Trophoblast cell (in vitro differentiated cells and primary cell): ENCODE measurements around the gene ZNF586.
"Not testable (repeated sequence)": the region's sequence is repeated elsewhere in the genome, so short reads cannot be mapped to it uniquely, and the experiment has no call there.

ENCODE experiments used
- DNase-seq, 2 donors: peaks; one replicate each; pipeline ENCODE4 v3.0.0-alpha.2; 2016
- H2AFZ ChIP-seq: 2 replicates; pipeline ENCODE4 v1.6.1; 2013; ENCODE audit warnings: low read length, moderate library complexity, mild to moderate bottlenecking; ENCODE audit not compliant: insufficient read depth, poor library complexity
- H2AK5ac ChIP-seq: 2 replicates; pipeline ENCODE4 v1.6.1; 2013; ENCODE audit warnings: mild to moderate bottlenecking, low read length
- H2BK120ac ChIP-seq: 2 replicates; pipeline ENCODE4 v1.6.1; 2013; ENCODE audit warnings: low read length, mild to moderate bottlenecking, moderate library complexity; ENCODE audit not compliant: insufficient read depth, poor library complexity
- H2BK12ac ChIP-seq: 2 replicates; pipeline ENCODE4 v1.6.1; 2013; ENCODE audit warnings: mild to moderate bottlenecking, low read length, moderate library complexity
- H2BK5ac ChIP-seq: 2 replicates; pipeline ENCODE4 v1.6.1; 2013; ENCODE audit warnings: low read length, low read depth, moderate library complexity, mild to moderate bottlenecking; ENCODE audit not compliant: poor library complexity
- H3K14ac ChIP-seq: 2 replicates; pipeline ENCODE4 v1.6.1; 2013; ENCODE audit warnings: mild to moderate bottlenecking, low read length
- H3K18ac ChIP-seq: 2 replicates; pipeline ENCODE4 v1.6.1; 2013; ENCODE audit warnings: mild to moderate bottlenecking, low read length
- H3K23ac ChIP-seq: 2 replicates; pipeline ENCODE4 v1.6.1; 2013; ENCODE audit warnings: low read length
- H3K27ac ChIP-seq: 2 replicates; pipeline ENCODE4 v1.5.1; 2013; ENCODE audit warnings: low read depth, mild to moderate bottlenecking, inconsistent platforms, low read length, moderate library complexity
- H3K27me3 ChIP-seq: 2 replicates; pipeline ENCODE4 v1.6.1; 2013; ENCODE audit warnings: inconsistent platforms, mild to moderate bottlenecking, low read length, moderate library complexity; ENCODE audit not compliant: insufficient read depth
- H3K36me3 ChIP-seq, 2 experiments: 1 replicate in 1 of 2; 2 replicates in 1 of 2; pipeline ENCODE4 v1.6.1; 2013; ENCODE audit warnings: low read length in 2 of 2, mild to moderate bottlenecking in 2 of 2, moderate library complexity in 1 of 2; ENCODE audit not compliant: insufficient read depth in 2 of 2, control insufficient read depth in 1 of 2
- H3K4ac ChIP-seq: 2 replicates; pipeline ENCODE4 v1.6.1; 2013; ENCODE audit warnings: low read depth, mild to moderate bottlenecking, low read length, moderate library complexity
- H3K4me1 ChIP-seq, 2 experiments: 1 replicate in 1 of 2; 2 replicates in 1 of 2; pipeline ENCODE4 v1.6.1; 2013; ENCODE audit warnings: low read length in 2 of 2, mild to moderate bottlenecking in 2 of 2, moderate library complexity in 1 of 2; ENCODE audit not compliant: insufficient read depth in 2 of 2, control insufficient read depth in 1 of 2
- H3K4me2 ChIP-seq: 2 replicates; pipeline ENCODE4 v1.6.1; 2013; ENCODE audit warnings: inconsistent platforms, mild to moderate bottlenecking, low read length, moderate library complexity
- H3K4me3 ChIP-seq: 2 replicates; pipeline ENCODE4 v1.5.1; 2013; ENCODE audit warnings: mild to moderate bottlenecking, low read depth, low read length, inconsistent platforms
- H3K79me1 ChIP-seq: one replicate; pipeline ENCODE4 v1.6.1; 2013; ENCODE audit warnings: low read length
- H3K79me2 ChIP-seq: 2 replicates; pipeline ENCODE4 v1.6.1; 2013; ENCODE audit warnings: low read length, mild to moderate bottlenecking; ENCODE audit not compliant: control insufficient read depth, insufficient read depth, poor library complexity
- H3K9ac ChIP-seq: 2 replicates; pipeline ENCODE4 v1.6.1; 2013; ENCODE audit warnings: mild to moderate bottlenecking, low read length
- H3K9me3 ChIP-seq: 2 replicates; pipeline ENCODE4 v1.6.1; 2013; ENCODE audit warnings: low read depth, mild to moderate bottlenecking, control low read depth, inconsistent platforms, low read length; ENCODE audit not compliant: insufficient read depth
- H4K12ac ChIP-seq: 2 replicates; pipeline ENCODE4 v1.6.1; 2013; ENCODE audit warnings: low read depth, mild to moderate bottlenecking, low read length, moderate library complexity
- H4K8ac ChIP-seq: 2 replicates; pipeline ENCODE4 v1.6.1; 2013; ENCODE audit warnings: low read depth, mild to moderate bottlenecking, low read length, moderate library complexity
- H4K91ac ChIP-seq: one replicate; pipeline ENCODE4 v1.6.1; 2013; ENCODE audit warnings: low read depth, mild to moderate bottlenecking, low read length, moderate library complexity
- WGBS: extraction: QIAGEN DNeasy Blood & Tissue Kit; methylation state at CpG from one replicate; pipeline ENCODE4 v1.1.7; 2013; ENCODE audit warnings: missing lambda C conversion rate; ENCODE audit not compliant: insufficient read length, insufficient coverage; ENCODE audit errors: extremely low coverage; 5-methylcytosine and 5-hydroxymethylcytosine counted together

Gene ZNF586

DNA sequence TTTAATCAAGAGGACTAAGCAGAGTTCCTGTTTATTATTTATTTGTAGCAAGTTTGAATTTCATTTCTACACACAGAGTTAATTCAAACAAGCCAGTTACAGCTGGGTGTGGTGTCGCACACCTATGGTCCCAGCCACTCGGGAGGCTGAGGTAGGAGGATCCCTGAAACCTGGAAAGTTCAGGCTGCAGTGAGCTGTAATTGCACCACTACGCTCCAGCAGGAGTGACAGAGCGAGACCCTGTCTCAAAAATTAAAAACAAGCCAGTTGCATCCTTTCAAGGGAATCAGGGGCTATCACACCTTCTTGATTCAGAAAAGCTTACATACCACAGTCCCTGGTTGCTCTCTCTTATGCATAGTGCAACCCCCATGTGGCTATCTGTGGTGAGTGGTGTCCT is 19.8 kb downstream of the ZNF586 start:
- Histone ChIP-seq H3K4me3 (no peak overlapping the region), H3K27me3 (no peaks in the 10 kb centered on the region), H3K36me3 (peaks cover 12 to 34% of the 10 kb centered on the region in 2 experiments), H3K4ac (no peak overlapping the region), H3K9ac (no peak overlapping the region), H3K27ac (no peak overlapping the region), H4K91ac (no peak overlapping the region), H3K9me3 (no peaks in the 10 kb centered on the region), H4K12ac (no peak overlapping the region), H2BK12ac (no peak overlapping the region), H4K8ac (no peak overlapping the region), H3K4me1 (no peaks in the 10 kb centered on the region), H3K14ac (no peak overlapping the region), H3K18ac (peak overlapping the region; percentile 15), H3K23ac (no peak overlapping the region), H2AK5ac (no peak overlapping the region), H2BK120ac (no peak overlapping the region), H2BK5ac (no peak overlapping the region), H3K4me2 (no peak overlapping the region), H3K79me1 (no peaks in the 10 kb centered on the region), H3K79me2 (no peaks in the 10 kb centered on the region), H2AFZ (no peak overlapping the region)
- no peak for DNase-seq
- WGBS = no CpG with 5 or more reads among the region's 4 CpGs

DNA sequence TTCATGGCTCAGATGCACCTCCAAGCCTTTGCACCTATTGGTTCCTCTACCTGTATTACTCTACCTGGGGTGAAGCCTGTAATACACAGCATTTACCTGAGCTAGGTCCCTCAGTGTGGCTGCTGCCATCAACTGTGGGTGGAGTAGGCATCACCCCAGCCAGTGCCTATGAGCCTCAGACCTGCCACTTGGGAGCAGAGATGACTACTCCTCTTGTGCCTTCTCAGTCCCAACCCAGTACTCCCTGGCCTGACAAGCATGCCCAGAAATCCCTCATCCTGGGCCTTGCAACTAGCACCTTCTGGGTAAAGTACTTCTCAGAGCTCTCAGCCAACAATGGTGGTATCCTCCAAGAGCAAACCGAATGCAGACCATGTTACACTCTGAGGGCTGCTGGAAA is 27.1 kb downstream of the ZNF586 start:
- not testable (repeated sequence) for H3K4me3 ChIP-seq, H3K79me1 ChIP-seq, H2BK5ac ChIP-seq, H3K14ac ChIP-seq, H3K27ac ChIP-seq, H3K9me3 ChIP-seq, H2BK120ac ChIP-seq, H3K9ac ChIP-seq, H3K4me1 ChIP-seq, H3K27me3 ChIP-seq, H3K4ac ChIP-seq, H4K12ac ChIP-seq, H3K18ac ChIP-seq, H3K23ac ChIP-seq, H2AFZ ChIP-seq, H4K91ac ChIP-seq, H2AK5ac ChIP-seq, H3K79me2 ChIP-seq, DNase-seq, H4K8ac ChIP-seq, H3K4me2 ChIP-seq, H2BK12ac ChIP-seq
- no CpG with 5 or more reads among the region's 1 CpG for WGBS
- peaks cover 2 to 12% of the 10 kb centered on the region in 2 experiments for H3K36me3 ChIP-seq

DNA sequence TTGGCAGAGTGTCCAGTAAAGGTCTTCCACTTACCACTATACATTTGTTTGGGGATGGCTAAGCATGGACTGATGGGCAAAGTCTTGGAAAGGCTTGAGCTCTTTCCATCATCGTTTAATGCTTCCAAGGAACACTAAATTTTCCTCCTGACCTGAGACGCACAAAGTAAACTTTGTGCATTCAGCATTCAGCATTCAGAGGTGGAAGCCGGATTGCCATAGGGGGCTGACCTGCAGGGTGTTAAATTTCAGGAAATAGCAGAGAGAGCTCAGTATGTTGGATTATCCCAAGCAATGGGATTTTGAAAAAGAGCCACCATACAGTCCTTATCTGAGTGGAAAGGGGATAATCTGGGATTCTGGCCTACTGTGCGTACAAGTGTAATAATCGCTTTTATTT is 31.2 kb downstream of the ZNF586 start:
- no peak overlapping the region for H3K9ac ChIP-seq
- no peak overlapping the region for H4K12ac ChIP-seq
- H3K27ac ChIP-seq = peak overlapping the region; percentile 44
- H3K79me2 ChIP-seq = peaks cover 1% of the 10 kb centered on the region
- H2AK5ac ChIP-seq = no peak overlapping the region
- H3K18ac ChIP-seq = no peak overlapping the region
- H3K79me1 ChIP-seq = peaks cover 15% of the 10 kb centered on the region
- H3K23ac ChIP-seq = no peak overlapping the region
- H2BK5ac ChIP-seq = no peak overlapping the region
- no peak overlapping the region for H4K8ac ChIP-seq
- no peak overlapping the region for H3K4ac ChIP-seq
- H3K27me3 ChIP-seq = no peaks in the 10 kb centered on the region
- H3K4me1 ChIP-seq = peaks cover 9 to 14% of the 10 kb centered on the region in 2 experiments
- no peak overlapping the region for H3K4me3 ChIP-seq
- H3K36me3 ChIP-seq = peaks cover 2 to 5% of the 10 kb centered on the region in 2 experiments
- H2BK120ac ChIP-seq = no peak overlapping the region
- peak overlapping the region; percentile 39 for H3K4me2 ChIP-seq
- no peak for DNase-seq
- H4K91ac ChIP-seq = no peak overlapping the region
- H3K9me3 ChIP-seq = no peaks in the 10 kb centered on the region
- no peak overlapping the region for H2BK12ac ChIP-seq
- no CpG with 5 or more reads among the region's 5 CpGs for WGBS
- no peak overlapping the region for H2AFZ ChIP-seq
- no peak overlapping the region for H3K14ac ChIP-seq

DNA sequence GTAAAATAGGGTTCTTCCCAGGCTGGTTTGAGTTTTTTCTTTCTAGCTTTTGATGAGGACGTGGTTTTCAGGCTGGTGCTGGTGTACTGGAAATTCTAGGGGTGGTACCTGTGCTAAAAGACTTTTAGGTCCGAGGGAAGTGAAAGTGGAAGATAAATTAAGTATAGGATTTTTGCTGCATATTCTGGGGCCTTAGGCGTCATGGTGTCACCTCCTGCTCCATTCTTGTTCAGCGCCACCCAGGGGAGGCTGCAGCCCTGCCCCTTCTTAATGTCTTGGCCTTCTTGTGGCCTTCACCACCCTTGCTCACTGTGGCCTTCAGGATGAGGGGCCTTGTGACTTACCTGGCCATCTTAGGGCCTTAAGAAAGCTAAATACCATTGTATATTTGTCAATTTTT is 32.8 kb downstream of the ZNF586 start:
- H3K4ac ChIP-seq = no peak overlapping the region
- no peak overlapping the region for H4K12ac ChIP-seq
- H2BK5ac ChIP-seq = no peak overlapping the region
- no peak overlapping the region for H3K27ac ChIP-seq
- no peak overlapping the region for H3K4me3 ChIP-seq
- peaks cover 9 to 15% of the 10 kb centered on the region in 2 experiments for H3K4me1 ChIP-seq
- H3K36me3 ChIP-seq = peaks cover 4 to 7% of the 10 kb centered on the region in 2 experiments
- H2BK12ac ChIP-seq = peak overlapping the region; percentile 51
- DNase-seq = no peak
- no peak overlapping the region for H2AFZ ChIP-seq
- no peak overlapping the region for H2AK5ac ChIP-seq
- H3K9ac ChIP-seq = no peak overlapping the region
- no peak overlapping the region for H3K14ac ChIP-seq
- H2BK120ac ChIP-seq = no peak overlapping the region
- no peak overlapping the region for H3K4me2 ChIP-seq
- H3K23ac ChIP-seq = no peak overlapping the region
- no peak overlapping the region for H4K8ac ChIP-seq
- no peaks in the 10 kb centered on the region for H3K9me3 ChIP-seq
- H3K27me3 ChIP-seq = no peaks in the 10 kb centered on the region
- peaks cover 15% of the 10 kb centered on the region for H3K79me1 ChIP-seq
- peak overlapping the region; percentile 61 for H4K91ac ChIP-seq
- H3K18ac ChIP-seq = no peak overlapping the region
- H3K79me2 ChIP-seq = peaks cover 1% of the 10 kb centered on the region
- WGBS = no CpG with 5 or more reads among the region's 4 CpGs
